Measurements from ENCODE around the gene VWA2.

VWA2 gene

DNA sequence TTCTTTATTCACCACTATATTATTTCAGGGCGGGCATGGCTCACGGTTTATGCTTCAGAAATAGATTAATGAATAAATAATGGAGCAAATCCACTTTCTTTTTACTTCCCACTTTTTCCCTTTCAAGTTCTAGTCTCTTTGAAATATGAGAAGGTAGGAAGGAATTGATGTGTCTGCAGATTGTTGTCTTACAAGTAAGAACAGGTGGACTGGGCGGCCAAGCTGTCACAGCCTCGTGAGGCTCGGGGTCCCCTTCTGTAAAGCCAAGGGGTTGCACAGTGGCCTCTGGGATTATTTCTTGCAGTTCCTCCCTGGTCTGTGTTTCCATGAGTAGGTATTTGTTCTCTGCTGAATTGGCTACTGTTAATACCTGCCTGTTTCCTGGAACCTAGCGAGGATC, 11.2 kb downstream of the VWA2 start:
- DNase-seq, result no peak

DNA sequence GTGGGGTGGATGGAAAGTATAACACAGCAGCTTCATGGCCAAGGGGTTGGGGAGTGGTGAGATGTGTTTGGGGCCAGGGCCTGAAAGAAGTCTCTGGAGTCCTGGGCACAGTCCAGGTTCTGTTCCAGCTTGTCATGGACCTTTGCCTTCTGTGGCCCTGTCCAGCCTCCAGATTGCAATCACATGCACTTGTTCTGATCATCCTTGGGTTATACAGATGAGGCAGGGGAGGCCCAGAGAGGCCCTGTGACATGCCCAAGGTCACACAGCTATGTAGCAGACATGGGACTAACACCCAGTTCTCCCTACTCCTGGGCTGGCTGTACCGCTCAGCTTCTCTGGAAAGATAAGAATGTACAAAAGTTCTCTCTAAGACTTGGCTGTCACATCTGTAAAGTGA, 11.7 kb downstream of the VWA2 start:
- no peak for DNase-seq

DNA sequence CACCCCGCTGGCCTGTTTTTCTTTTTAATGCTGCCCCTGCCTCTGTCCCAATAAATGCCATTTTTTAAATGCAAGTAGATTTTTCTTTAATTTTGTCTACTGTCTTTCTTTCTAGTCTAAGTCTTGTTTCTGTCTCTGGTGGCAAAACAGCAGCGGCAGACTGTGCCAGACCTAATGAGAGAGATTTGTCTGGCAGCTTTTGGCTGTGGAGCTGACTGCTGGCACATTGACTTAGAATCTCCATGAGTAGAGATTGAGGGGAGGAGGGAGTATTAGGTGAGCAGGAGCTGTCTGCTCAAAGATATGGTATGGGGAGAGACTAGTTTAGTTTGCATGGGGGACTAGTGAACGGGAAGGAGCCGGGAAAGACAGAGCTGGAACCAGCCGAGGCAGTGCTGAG, 13.0 kb downstream of the VWA2 start:
- no peak for DNase-seq

GRCh38 chr10:114252883-114253282, 13.8 kb downstream of the VWA2 start:
- no peak for DNase-seq

GRCh38 chr10:114255227-114255626, 16.2 kb downstream of the VWA2 start:
- DNase-seq, result no peak

GRCh38 chr10:114256008-114256765, 17.1 kb downstream of the VWA2 start:
- DNase-seq, result no peak

DNA sequence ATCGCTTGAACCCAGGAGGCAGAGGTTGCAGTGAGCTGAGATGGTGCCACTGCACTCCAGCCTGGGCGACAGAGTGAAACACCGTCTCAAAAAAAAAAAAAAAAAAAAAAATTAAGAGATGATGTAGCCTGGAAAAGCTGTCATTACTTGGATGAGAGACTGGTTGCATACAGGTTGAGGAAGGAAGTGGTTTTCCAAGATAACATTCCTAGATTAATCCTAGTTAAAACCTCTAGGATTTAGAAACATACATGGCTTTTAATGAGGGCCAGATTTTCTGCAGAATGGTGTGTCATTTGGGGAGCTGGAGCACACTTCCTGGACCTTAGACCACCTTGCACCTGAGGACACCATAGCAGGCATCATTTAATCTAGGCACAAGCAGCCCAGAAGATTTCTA, 17.8 kb downstream of the VWA2 start:
- no peak for DNase-seq

- no peak for DNase-seq
Observed at GRCh38 chr10:114257498-114257897, 18.4 kb downstream of the VWA2 start.

DNA sequence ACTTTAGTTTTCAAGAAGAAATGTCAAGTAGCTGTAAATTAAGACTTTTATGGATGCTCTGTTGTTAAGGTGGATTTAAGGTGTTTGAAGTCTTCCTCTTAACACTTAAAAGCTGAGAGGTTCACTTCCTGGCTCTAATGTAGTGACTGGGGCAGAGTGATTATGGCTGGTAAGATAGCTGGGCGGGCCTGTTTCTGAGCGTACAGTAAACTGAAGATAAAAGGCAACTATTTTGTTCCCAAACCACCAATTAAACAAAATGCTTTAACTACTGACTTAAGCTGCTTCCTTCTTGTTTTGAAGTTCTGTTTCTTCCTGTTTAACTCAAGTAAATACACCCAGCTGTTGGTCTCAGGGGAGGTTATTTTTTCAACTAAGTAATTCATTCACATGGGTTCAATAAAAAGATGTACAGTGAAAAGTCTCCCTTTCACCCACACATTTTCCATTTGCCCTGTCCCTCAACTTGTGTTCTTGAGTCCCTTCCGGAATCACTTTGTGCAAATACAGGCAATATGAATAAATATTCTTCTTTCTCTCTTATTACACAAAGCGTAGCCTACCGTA, 19.3 kb downstream of the VWA2 start:
- DNase-seq, result no peak

GRCh38 chr10:114259824-114260223, 20.8 kb downstream of the VWA2 start:
- DNase-seq, result no peak

DNA sequence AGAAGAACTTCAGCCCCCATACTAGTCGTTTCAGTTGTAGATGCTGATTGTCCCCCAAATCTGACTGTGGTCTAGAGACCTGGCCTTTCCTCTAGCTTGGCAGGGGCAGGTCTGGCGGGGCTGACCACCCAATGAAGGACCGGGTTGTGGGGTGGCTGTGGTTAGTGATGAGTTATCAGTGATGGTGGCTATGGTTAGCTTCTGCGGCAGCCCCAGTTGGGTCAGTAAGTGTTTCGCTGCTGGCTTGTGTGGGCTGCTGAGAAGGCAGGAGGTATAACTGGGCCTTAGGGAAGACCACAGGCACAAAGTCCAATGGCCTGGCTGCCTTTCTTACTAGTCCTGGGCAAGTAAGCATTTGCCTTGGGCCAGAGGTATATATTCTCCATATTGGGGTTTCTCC, 21.3 kb downstream of the VWA2 start:
- no peak for DNase-seq

DNA sequence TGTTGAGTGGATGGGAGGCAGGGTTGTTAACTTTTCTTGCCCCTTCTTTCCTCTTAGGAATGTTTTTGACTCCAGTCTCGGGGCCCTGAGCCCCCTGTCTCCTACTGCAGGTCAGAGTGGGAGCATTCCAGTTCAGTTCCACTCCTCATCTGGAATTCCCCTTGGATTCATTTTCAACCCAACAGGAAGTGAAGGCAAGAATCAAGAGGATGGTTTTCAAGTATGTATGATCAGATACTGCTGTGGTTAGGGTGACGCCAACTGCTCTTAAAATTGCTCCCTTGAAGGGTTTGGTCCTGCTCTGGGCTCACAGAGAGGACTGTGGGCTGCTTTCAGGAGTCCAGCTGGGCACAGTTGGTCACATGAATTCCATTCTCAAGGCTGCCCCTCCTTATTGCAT, 22.0 kb downstream of the VWA2 start:
- DNase-seq, result no peak

DNA sequence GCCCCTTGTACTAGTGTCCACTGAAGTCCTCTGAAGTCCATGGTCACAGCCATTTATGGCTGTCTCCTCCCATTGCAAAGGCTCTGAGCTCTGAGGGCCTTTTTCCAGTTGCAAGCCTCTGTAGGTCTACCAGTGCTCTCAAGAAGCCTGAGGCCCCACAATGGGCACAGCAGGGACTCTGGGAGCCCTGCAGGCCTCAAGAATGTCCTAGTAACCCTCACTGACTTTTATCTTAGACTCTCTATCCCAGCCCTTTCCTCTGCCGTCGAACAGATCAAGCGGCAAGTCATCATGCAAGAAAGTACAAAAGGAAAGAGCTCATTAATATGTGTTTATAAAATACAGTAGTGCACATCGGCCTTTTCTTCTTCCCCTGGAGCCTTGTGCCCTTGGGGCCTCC, 23.4 kb downstream of the VWA2 start:
- DNase-seq, result no peak

GRCh38 chr10:114265392-114266053, 26.5 kb downstream of the VWA2 start:
- no peak for DNase-seq

GRCh38 chr10:114266521-114266920, 27.5 kb downstream of the VWA2 start:
- DNase-seq, result no peak

DNA sequence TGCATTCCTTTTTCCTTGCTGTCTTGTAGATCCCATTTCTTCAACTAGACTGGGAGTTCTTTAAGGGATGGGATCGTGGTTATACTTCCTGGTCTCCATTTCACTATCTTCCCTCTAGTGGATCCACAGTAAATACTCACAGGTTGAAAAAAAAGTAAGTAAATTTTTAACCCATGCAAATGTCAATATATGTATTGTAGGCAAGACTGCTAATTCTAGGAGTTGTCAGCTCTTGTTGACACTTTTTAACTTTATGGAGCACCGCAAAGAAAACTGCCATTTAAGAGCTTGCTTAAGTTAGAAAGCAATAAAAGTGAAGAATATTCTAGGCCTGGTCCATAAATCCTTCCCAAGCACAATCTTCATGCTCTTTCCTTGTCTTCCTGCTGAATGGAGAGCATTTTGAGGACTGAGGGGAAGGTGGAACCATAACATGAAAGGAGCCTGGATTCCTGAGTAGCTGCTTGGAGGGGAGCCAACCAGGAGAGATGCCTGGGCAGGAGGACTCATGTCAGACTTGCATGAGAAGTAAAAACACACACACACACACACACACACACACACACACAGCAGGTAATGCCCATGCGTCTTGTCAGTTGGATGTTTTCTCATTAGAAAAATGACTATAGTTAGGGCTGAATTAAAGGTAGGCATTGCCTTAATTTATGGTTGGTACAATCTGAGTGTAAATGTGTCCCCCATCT, 32.2 kb downstream of the VWA2 start:
- no peak for DNase-seq

DNA sequence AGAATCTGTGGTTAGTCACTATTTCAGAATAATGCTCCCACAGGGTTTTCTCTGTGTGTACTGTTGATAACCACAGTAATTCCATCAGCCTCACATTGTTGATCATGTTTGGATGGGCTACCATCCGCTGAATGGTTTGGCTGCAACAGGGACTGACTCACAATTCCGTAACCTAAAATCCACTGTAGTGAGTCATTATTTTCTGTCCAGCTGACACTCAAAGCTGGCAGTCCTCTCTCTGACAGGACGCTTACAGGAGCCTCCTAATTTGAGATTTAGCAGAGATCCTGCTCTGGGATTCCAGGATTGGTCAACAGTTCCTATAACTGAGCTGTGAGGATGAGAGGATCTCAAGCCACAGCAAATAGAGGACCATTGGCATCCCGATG, 32.7 kb downstream of the VWA2 start:
- DNase-seq, result no peak

DNA sequence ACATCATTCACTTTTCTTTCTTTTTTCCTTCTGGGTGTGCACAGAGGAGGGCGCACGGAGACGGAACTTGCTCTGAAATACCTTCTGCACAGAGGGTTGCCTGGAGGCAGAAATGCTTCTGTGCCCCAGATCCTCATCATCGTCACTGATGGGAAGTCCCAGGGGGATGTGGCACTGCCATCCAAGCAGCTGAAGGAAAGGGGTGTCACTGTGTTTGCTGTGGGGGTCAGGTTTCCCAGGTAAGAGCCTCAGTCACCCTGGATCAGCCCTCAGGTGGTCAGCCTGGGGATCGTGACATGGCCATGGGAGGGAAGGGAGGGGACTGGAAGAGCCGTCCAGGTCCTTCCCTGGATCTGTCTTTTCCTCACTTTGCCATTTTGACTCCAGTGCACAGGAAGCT, 33.6 kb downstream of the VWA2 start:
- no peak for DNase-seq

GRCh38 chr10:114273910-114274309, 34.9 kb downstream of the VWA2 start:
- DNase-seq, result no peak

DNA sequence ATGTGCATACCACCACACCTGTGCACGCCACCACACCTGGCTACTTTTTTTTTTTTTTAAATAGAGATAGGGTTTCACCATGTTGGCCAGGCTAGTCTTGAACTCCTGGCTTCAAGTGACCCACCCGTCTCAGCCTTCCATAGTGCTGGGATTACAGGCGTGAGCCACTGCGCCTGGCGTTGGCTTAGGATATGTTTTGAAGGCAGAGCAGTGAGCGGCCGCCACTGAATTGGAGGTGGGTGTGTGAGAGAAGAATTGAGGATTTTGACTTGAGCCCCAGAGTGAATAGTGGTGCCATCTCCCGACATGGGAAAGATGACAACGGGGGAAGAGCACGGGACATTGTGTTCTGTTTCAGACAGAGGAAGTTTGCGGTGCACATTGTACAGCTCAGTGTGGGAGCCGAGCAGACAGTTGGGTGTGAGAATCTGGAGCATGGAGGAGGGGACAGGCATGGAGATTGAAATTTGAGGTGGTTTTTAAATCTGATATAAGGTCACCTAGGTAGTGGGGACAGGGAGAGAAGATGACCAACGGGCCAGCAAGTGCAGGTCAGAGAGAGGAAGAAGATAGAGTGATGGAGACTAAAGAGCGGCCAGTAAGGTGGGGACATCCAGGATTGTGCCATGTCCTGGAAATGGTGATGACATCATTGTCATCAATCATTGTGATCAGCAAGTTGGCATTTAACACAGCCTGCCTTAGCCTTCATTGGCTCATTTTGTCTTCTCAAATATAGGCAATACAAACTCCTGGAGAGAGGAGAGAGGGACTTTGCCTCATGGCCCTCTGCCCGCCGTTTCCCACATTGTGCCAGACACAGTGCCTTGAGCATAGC, 35.8 kb downstream of the VWA2 start:
- no peak for DNase-seq

- DNase-seq, result no peak
Observed at GRCh38 chr10:114276066-114276465, 37.0 kb downstream of the VWA2 start.

DNA sequence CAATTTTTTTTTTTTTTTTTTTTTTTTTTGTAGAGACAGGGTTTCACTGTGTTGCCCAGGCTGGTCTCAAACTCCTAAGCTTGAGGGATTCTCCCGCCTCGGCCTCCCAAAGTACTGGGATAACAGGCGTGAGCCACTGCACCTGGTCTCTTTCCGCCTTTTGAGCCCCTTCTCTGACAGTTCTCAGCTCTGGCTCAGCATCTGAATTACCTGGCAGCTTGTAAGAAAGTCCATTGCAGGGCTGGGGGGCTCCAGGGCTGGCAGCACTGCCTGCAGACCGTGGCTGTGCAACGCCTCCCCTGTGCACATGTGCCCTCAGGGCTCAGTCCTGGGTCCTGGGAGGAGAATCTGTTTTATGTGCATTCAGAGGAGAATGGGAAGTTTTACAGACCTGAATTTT, 37.6 kb downstream of the VWA2 start:
- DNase-seq, result no peak

Measured in activated naive CD4-positive, alpha-beta T cell (primary cell).